GM12878 (cell line): ENCODE data around the gene ADCY1. TPM values are rescaled to one million over a fixed set of nuclear protein-coding genes. Genes with fewer than 3 reads are reported as not detected.

ENCODE experiments used
- ATAC-seq: fragments of 200-7000 bp; cut with Tn5 transposase; 3 replicates; pipeline ENCODE4 v1.9.1; 2020; ENCODE audit warnings: mild to moderate bottlenecking, moderate library complexity
- BruUV-seq: library from RNA; stranded (reverse); fragments of 400-500 nt; replicated peaks from 2 replicates; lab custom pipeline; 2021; lab: Mats Ljungman, UMichigan
- CTCF ChIA-PET: fragments of 300-600 bp; sonication (Branson Sonifier 250); formaldehyde crosslinking; extraction: SDS; loops from one replicate; lab custom pipeline; 2021; ENCODE audit warnings: inconsistent platforms; lab: Yijun Ruan, JAX
- POLR2A ChIA-PET: fragments of 350-600 bp; formaldehyde crosslinking; extraction: SDS; loops from one replicate; lab custom pipeline; 2021; ENCODE audit warnings: inconsistent platforms; lab: Charles Lee
- RAD21 ChIA-PET: fragments of 300-600 bp; sonication (Branson Sonifier 250); formaldehyde crosslinking; loops from one replicate; lab custom pipeline; 2023; ENCODE audit warnings: antibody characterized with exemption; ENCODE audit not compliant: unreplicated experiment; lab: Charles Lee
- SMC1A ChIA-PET: fragments of 300-600 bp; sonication (Branson Sonifier 250); formaldehyde crosslinking; loops from one replicate; lab custom pipeline; 2023; ENCODE audit not compliant: unreplicated experiment, uncharacterized antibody; lab: Charles Lee
- DNase-seq: peaks from one replicate; pipeline ENCODE4 v3.0.0-alpha.2; 2011; ENCODE audit warnings: low read depth, low spot score
- FAIRE-seq: peaks from 3 replicates; lab custom pipeline; 2011; peaks lifted over from hg19 to GRCh38; lab: Jason Lieb, UNC
- H2AFZ ChIP-seq: 2 replicates; pipeline ENCODE4 v1.6.0; 2011; ENCODE audit warnings: low read depth, low read length, control low read depth; ENCODE audit not compliant: control insufficient read depth
- H3K27ac ChIP-seq: 2 replicates; pipeline ENCODE4 v1.5.1; 2011; ENCODE audit warnings: control low read depth; ENCODE audit not compliant: control insufficient read depth, insufficient read depth
- H3K27me3 ChIP-seq, 2 experiments: replicated peaks in 1 of 2; 2 replicates each; pipeline versions ENCODE4 v1.6.0 to v1.6.1; 2011; ENCODE audit warnings: low read length in 1 of 2; ENCODE audit not compliant: control insufficient read depth in 2 of 2, insufficient read depth in 2 of 2
- H3K36me3 ChIP-seq, 2 experiments: 2 replicates each; pipeline ENCODE4 v1.5.1; 2011; ENCODE audit warnings: low read length in 1 of 2; ENCODE audit not compliant: control insufficient read depth in 2 of 2, insufficient read depth in 2 of 2
- H3K4me1 ChIP-seq: 2 replicates; pipeline ENCODE4 v1.6.1; 2011; ENCODE audit warnings: mild to moderate bottlenecking, low read length, moderate library complexity, mixed read lengths; ENCODE audit not compliant: control insufficient read depth, insufficient read depth
- H3K4me2 ChIP-seq: 2 replicates; pipeline ENCODE4 v1.6.0; 2011; ENCODE audit warnings: control low read depth; ENCODE audit not compliant: control insufficient read depth, insufficient read depth
- H3K4me3 ChIP-seq: fragments of 200-600 bp; sonication (generic); 2 replicates; pipeline ENCODE4 v1.5.1; 2016
- H3K79me2 ChIP-seq: 2 replicates; pipeline ENCODE4 v1.6.0; 2011; ENCODE audit warnings: low read length; ENCODE audit not compliant: control insufficient read depth, insufficient read depth
- H3K9ac ChIP-seq: 2 replicates; pipeline ENCODE4 v1.8.0; 2011; ENCODE audit warnings: low read length, control low read depth, mixed read lengths; ENCODE audit not compliant: control insufficient read depth, insufficient read depth
- H3K9me3 ChIP-seq: replicated peaks from 3 replicates; pipeline ENCODE4 v1.5.1; 2011; ENCODE audit warnings: mild to moderate bottlenecking, low read length; ENCODE audit not compliant: control insufficient read depth, insufficient read depth
- H4K20me1 ChIP-seq: 2 replicates; pipeline ENCODE4 v1.6.0; 2011; ENCODE audit not compliant: control insufficient read depth, insufficient read depth
- BMI1 ChIP-seq: fragments of 450-650 bp; IDR thresholded peaks from 2 replicates; pipeline ENCODE4 v1.6.1; 2016; ENCODE audit warnings: mild to moderate bottlenecking, moderate library complexity, borderline replicate concordance
- ETV6 ChIP-seq, 2 experiments: fragments of 450-650 bp in 1 of 2; IDR thresholded peaks in 1 of 2; conservative IDR thresholded peaks in 1 of 2; 2 replicates each; pipeline ENCODE4 v1.6.1; 2014; ENCODE audit warnings: antibody characterized with exemption in 1 of 2, borderline replicate concordance in 1 of 2, low read depth in 1 of 2, mild to moderate bottlenecking in 1 of 2, moderate library complexity in 1 of 2
- EZH2 ChIP-seq: IDR thresholded peaks from 2 replicates; pipeline ENCODE4 v1.6.1; 2012; ENCODE audit warnings: low read depth, mild to moderate bottlenecking, control low read depth, inconsistent platforms, low read length, borderline replicate concordance; ENCODE audit not compliant: control insufficient read depth
- HDGF ChIP-seq: fragments of 450-650 bp; IDR thresholded peaks from 2 replicates; pipeline ENCODE4 v1.6.1; 2016; ENCODE audit warnings: antibody characterized with exemption
- IKZF1 ChIP-seq: fragments of 450-650 bp; conservative IDR thresholded peaks from 2 replicates; pipeline ENCODE4 v1.6.1; 2017; ENCODE audit warnings: antibody characterized with exemption, mild to moderate bottlenecking
- MEF2A ChIP-seq: IDR thresholded peaks from 2 replicates; pipeline ENCODE4 v1.6.1; 2011; ENCODE audit warnings: low read depth, mild to moderate bottlenecking, low read length, moderate library complexity; ENCODE audit not compliant: insufficient read depth
- MYC ChIP-seq: IDR thresholded peaks from 2 replicates; pipeline ENCODE4 v1.6.1; 2011; ENCODE audit warnings: mild to moderate bottlenecking, low read length, moderate library complexity, inconsistent platforms; ENCODE audit not compliant: insufficient read depth, insufficient replicate concordance, insufficient read length, severe bottlenecking
- NR2F1 ChIP-seq: fragments of 450-650 bp; conservative IDR thresholded peaks from 2 replicates; pipeline ENCODE4 v1.6.1; 2017; ENCODE audit warnings: mild to moderate bottlenecking
- PRDM15 ChIP-seq: fragments of 450-650 bp; formaldehyde crosslinking; IDR thresholded peaks from 2 replicates; pipeline ENCODE4 v1.4.0; 2020; ENCODE audit warnings: mild to moderate bottlenecking, moderate library complexity
- SIX5 ChIP-seq: IDR thresholded peaks from 2 replicates; pipeline ENCODE4 v1.6.1; 2011; ENCODE audit warnings: mild to moderate bottlenecking, low read depth, low read length, moderate library complexity; ENCODE audit not compliant: severe bottlenecking
- SMAD5 ChIP-seq: IDR thresholded peaks from 2 replicates; pipeline ENCODE4 v1.6.1; 2016; ENCODE audit warnings: antibody characterized with exemption, low read depth
- SPI1 ChIP-seq: IDR thresholded peaks from 2 replicates; pipeline ENCODE4 v1.6.1; 2011; ENCODE audit warnings: low read depth, mild to moderate bottlenecking, low read length, moderate library complexity, borderline replicate concordance; ENCODE audit not compliant: insufficient read depth
- SRF ChIP-seq, 2 experiments: IDR thresholded peaks; 2 replicates each; pipeline ENCODE4 v1.6.1; 2011; ENCODE audit warnings: low read depth in 2 of 2, low read length in 2 of 2, mild to moderate bottlenecking in 1 of 2, moderate library complexity in 1 of 2
- STAT1 ChIP-seq: fragments of 450-650 bp; conservative IDR thresholded peaks from 2 replicates; pipeline ENCODE4 v1.6.1; 2014; ENCODE audit warnings: antibody characterized with exemption, mild to moderate bottlenecking
- ZBTB33 ChIP-seq: fragments of 450-650 bp; IDR thresholded peaks from 2 replicates; pipeline ENCODE4 v1.6.1; 2017; ENCODE audit warnings: mild to moderate bottlenecking
- WGBS: methylation state at CpG from one replicate; pipeline ENCODE4 v1.1.6; 2016; ENCODE audit warnings: low lambda C conversion rate; ENCODE audit not compliant: insufficient replicate concordance, insufficient coverage; ENCODE audit errors: missing lambda C conversion rate; 5-methylcytosine and 5-hydroxymethylcytosine counted together
- in situ Hi-C: fragments of 300-500 bp; cut with MboI; formaldehyde crosslinking; loops from 9 replicates; pipeline ENCODE4 v1.14.3; 2018; ENCODE audit warnings: mixed read lengths
- intact Hi-C: fragments of 100-400 bp; cut with micrococcal nuclease; formaldehyde crosslinking; loops from one replicate; pipeline ENCODE4 v1.14.2; 2022; ENCODE audit not compliant: unreplicated experiment
- polyA plus RNA-seq, 11 experiments: library from polyadenylated mRNA; depleted of rRNA in 4 of 11; unstranded in 6 of 11; stranded (reverse) in 5 of 11; fragments of >200 nt; fragmentation: Nextera tagmentation in 4 of 11; fragmentation: Illumina TruSeq in 1 of 11; extraction: Ambion mirVana in 4 of 11; extraction: Trizol in 1 of 11; gene quantifications; 1 replicate in 1 of 11; 2 replicates in 10 of 11; pipeline versions ENCODE4 v1.2.1 to v1.2.3, GENCODE V29; 2011 to 2016; ENCODE audit warnings: inconsistent platforms in 2 of 11, missing spikeins in 2 of 11, low read depth in 1 of 11
- total RNA-seq, 4 experiments: library from RNA; depleted of rRNA in 3 of 4; stranded (reverse); fragments of >200 nt in 3 of 4; fragmentation: Illumina TruSeq in 1 of 4; extraction: Trizol in 1 of 4; gene quantifications; 2 replicates each; pipeline versions ENCODE4 v1.2.1 to v1.2.3, GENCODE V29; 2013 to 2021

The ADCY1 gene
- total and polyA plus RNA-seq, 10 of the 15 experiments (the other 5 are each of a cell fraction or from before 2014, with no cell fraction given): 0.13 to 1.4 (median 0.45) TPM; not detected in 1

- TF ChIP-seq ETV6 (conservative IDR thresholded peaks at IDR 0.05 in 1 of 2, IDR thresholded peaks at IDR 0.05 in 1 of 2; ENCODE audit: borderline replicate concordance in 1 of 2, low read depth in 1 of 2) (no peak), STAT1 (no peak)
- TF ChIP-seq, all 136 proteins: peak for 0
Measured at GRCh38 chr7:45589061-45589460, 14.9 kb downstream of the ADCY1 start (continued).

- 21% methylated on average over 17 of the region's 17 CpGs for WGBS
- TF ChIP-seq IKZF1 (no peak), SPI1 (no peak), PRDM15 (CRISPR knock-in tag) (no peak), MYC (no peak), SRF (IDR thresholded peaks at IDR 0.05; ENCODE audit: low read depth in 2 of 2, low read length in 2 of 2) (no peak), NR2F1 (no peak), EZH2 (no peak), SIX5 (no peak), HDGF (no peak), SMAD5 (no peak), MEF2A (no peak), BMI1 (no peak), ZBTB33 (no peak)
Measured at GRCh38 chr7:45589915-45590678, 15.9 kb downstream of the ADCY1 start.

More at GRCh38 chr7:45589915-45590678, 15.9 kb downstream of the ADCY1 start:
- H3K4me2 ChIP-seq: no peak overlapping the region
- ChIA-PET RAD21 (no interaction called here), CTCF (no interaction called here), SMC1A (no interaction called here), POLR2A (no interaction called here)
- H3K27me3 ChIP-seq: no peaks in the 10 kb centered on the region; a peak in 1 of 4 replicates
- DNase-seq (no peak), ATAC-seq (no peak), FAIRE-seq (no peak)
- no peak overlapping the region for H3K9ac ChIP-seq
- H3K9me3 ChIP-seq: no peaks in the 10 kb centered on the region
- no peak overlapping the region for H3K27ac ChIP-seq
- intact Hi-C loops: no loop called here
- no peak overlapping the region for H3K4me3 ChIP-seq
- H3K36me3 ChIP-seq: no peaks in the 10 kb centered on the region
- no TSS peak for BruUV-seq
- H4K20me1 ChIP-seq: no peaks in the 10 kb centered on the region
- H3K79me2 ChIP-seq: no peaks in the 10 kb centered on the region
- H3K4me1 ChIP-seq: no peaks in the 10 kb centered on the region
- in situ Hi-C loops: no loop called here
- no peak overlapping the region for H2AFZ ChIP-seq
